Chondrocyte (in vitro differentiated cells): ENCODE data around the gene RABL6. TPM values are rescaled to one million over a fixed set of nuclear protein-coding genes. Genes with fewer than 3 reads are reported as not detected.

Source experiments
- DNase-seq: peaks from one replicate; pipeline ENCODE4 v3.0.0; 2021; ENCODE audit warnings: mixed read lengths, low spot score
- H3K27ac Mint-ChIP-seq: one replicate; pipeline ENCODE4 v1.8.0; 2021; ENCODE audit warnings: mild to moderate bottlenecking, moderate library complexity, mixed read lengths; ENCODE audit not compliant: unreplicated experiment
- H3K27me3 Mint-ChIP-seq: 2 replicates; pipeline ENCODE4 v1.8.0; 2021; ENCODE audit warnings: low read depth, mixed read lengths
- H3K36me3 Mint-ChIP-seq: 2 replicates; pipeline ENCODE4 v1.8.0; 2021; ENCODE audit warnings: low read depth, mixed read lengths
- H3K4me1 Mint-ChIP-seq: 2 replicates; pipeline ENCODE4 v1.8.0; 2021; ENCODE audit warnings: low read depth, mild to moderate bottlenecking, mixed read lengths
- H3K4me3 Mint-ChIP-seq: one replicate; pipeline ENCODE4 v1.8.0; 2021; ENCODE audit warnings: mild to moderate bottlenecking, moderate library complexity, mixed read lengths; ENCODE audit not compliant: unreplicated experiment
- H3K9me3 Mint-ChIP-seq: 2 replicates; pipeline ENCODE4 v1.8.0; 2021; ENCODE audit warnings: low read depth, mixed read lengths
- CTCF ChIP-seq: fragments of 200-600 bp; sonication (generic); IDR thresholded peaks from 2 replicates; pipeline ENCODE4 v1.5.0; 2021; ENCODE audit warnings: antibody characterized with exemption, mild to moderate bottlenecking, moderate library complexity
- total RNA-seq: library from RNA; stranded (reverse); gene quantifications from 3 replicates; pipeline ENCODE4 v1.2.1, GENCODE V29; 2021

The RABL6 gene
- total RNA-seq, 1 donor from 2014 or later = 61.5 TPM

- no peaks in the 10 kb centered on the region for H3K36me3 Mint-ChIP-seq
- no peak for DNase-seq
- H3K4me3 Mint-ChIP-seq = no peak overlapping the region
- no peaks in the 10 kb centered on the region for H3K4me1 Mint-ChIP-seq
- TF ChIP-seq CTCF = no peak
- no peaks in the 10 kb centered on the region for H3K9me3 Mint-ChIP-seq
- no peaks in the 10 kb centered on the region for H3K27me3 Mint-ChIP-seq
- H3K27ac Mint-ChIP-seq = no peak overlapping the region
Measured at GRCh38 chr9:136826703-136827582, 19.2 kb downstream of the RABL6 start.

- no peaks in the 10 kb centered on the region for H3K4me1 Mint-ChIP-seq
- H3K27ac Mint-ChIP-seq = no peak overlapping the region
- no peak for TF ChIP-seq CTCF
- H3K27me3 Mint-ChIP-seq = no peaks in the 10 kb centered on the region
- no peaks in the 10 kb centered on the region for H3K36me3 Mint-ChIP-seq
- DNase-seq = no peak
- H3K9me3 Mint-ChIP-seq = no peaks in the 10 kb centered on the region
- no peak overlapping the region for H3K4me3 Mint-ChIP-seq
Measured at GRCh38 chr9:136827794-136828473, 20.2 kb downstream of the RABL6 start.

GRCh38 chr9:136828474-136829140 is 20.9 kb downstream of the RABL6 start:
- H3K36me3 Mint-ChIP-seq = no peaks in the 10 kb centered on the region
- no peaks in the 10 kb centered on the region for H3K27me3 Mint-ChIP-seq
- DNase-seq = no peak
- no peak for TF ChIP-seq CTCF
- no peaks in the 10 kb centered on the region for H3K4me1 Mint-ChIP-seq
- H3K9me3 Mint-ChIP-seq = no peaks in the 10 kb centered on the region
- no peak overlapping the region for H3K4me3 Mint-ChIP-seq
- H3K27ac Mint-ChIP-seq = no peak overlapping the region

- H3K9me3 Mint-ChIP-seq = no peaks in the 10 kb centered on the region
- H3K27ac Mint-ChIP-seq = no peak overlapping the region
- no peaks in the 10 kb centered on the region for H3K4me1 Mint-ChIP-seq
- H3K36me3 Mint-ChIP-seq = no peaks in the 10 kb centered on the region
- H3K4me3 Mint-ChIP-seq = no peak overlapping the region
- DNase-seq = no peak
- H3K27me3 Mint-ChIP-seq = no peaks in the 10 kb centered on the region
- no peak for TF ChIP-seq CTCF
Measured at GRCh38 chr9:136829412-136829811, 21.7 kb downstream of the RABL6 start.
